ENCODE measurements around the gene HIVEP1. TPM values are rescaled to one million over a fixed set of nuclear protein-coding genes. Genes with fewer than 3 reads are reported as not detected.
A peak's percentile ranks its signal among the peaks of the same experiment; 100 is the strongest.

Gene HIVEP1
- total RNA-seq, 6 donors from 2014 or later = 22.9 to 48.5 (median 30.4) TPM

DNA sequence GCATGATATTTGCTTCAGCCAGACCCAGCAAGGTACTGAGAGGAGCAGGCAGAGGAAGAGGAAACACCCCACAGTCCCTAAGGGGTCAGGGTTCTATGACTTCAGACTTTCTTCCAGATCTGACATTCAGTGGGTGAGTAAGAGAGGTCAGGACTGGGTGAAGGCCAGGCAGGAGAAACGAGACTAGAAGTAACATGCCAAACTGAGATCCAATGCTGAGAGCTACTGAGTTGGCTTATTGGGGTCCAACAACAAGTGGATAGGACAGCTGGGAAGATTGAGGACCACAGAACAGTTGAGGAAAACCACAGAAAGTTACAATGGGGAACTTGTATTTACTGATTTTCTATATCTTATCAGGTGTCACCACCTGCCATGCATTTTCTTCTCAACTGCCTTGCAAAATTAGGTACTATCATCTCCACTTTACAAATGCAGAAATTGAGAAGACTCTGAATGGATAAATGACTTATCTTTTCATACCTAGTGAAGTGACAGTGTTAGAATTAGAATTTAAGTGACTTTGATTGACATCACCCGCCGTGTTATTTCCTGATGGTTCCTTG, 43.8 kb upstream of the HIVEP1 start:
- Histone ChIP-seq H3K9me3 (no peaks in the 10 kb centered on the region), H3K4me1 (peaks cover 0 to 7% (median 5%) of the 10 kb centered on the region in 4 donors), H3K36me3 (no peaks in the 10 kb centered on the region), H3K4me3 (no peak overlapping the region), H3K27ac (no peak overlapping the region), H3K27me3 (no peaks in the 10 kb centered on the region)
- no peak for DNase-seq
- ATAC-seq (ENCODE audit: low FRiP score in 2 of 2) = peak in 1 of 2 donors; percentile 59
- no peak for TF ChIP-seq POLR2A (IDR thresholded peaks at IDR 0.05)
- TF ChIP-seq, protein P1, sequence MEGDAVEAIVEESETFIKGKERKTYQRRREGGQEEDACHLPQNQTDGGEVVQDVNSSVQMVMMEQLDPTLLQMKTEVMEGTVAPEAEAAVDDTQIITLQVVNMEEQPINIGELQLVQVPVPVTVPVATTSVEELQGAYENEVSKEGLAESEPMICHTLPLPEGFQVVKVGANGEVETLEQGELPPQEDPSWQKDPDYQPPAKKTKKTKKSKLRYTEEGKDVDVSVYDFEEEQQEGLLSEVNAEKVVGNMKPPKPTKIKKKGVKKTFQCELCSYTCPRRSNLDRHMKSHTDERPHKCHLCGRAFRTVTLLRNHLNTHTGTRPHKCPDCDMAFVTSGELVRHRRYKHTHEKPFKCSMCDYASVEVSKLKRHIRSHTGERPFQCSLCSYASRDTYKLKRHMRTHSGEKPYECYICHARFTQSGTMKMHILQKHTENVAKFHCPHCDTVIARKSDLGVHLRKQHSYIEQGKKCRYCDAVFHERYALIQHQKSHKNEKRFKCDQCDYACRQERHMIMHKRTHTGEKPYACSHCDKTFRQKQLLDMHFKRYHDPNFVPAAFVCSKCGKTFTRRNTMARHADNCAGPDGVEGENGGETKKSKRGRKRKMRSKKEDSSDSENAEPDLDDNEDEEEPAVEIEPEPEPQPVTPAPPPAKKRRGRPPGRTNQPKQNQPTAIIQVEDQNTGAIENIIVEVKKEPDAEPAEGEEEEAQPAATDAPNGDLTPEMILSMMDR (IDR thresholded peaks at IDR 0.05) = no peak
- no peak for TF ChIP-seq EP300 (IDR thresholded peaks at IDR 0.05)
- 76% methylated on average over 3 of the region's 3 CpGs for WGBS, 2 donors

DNA sequence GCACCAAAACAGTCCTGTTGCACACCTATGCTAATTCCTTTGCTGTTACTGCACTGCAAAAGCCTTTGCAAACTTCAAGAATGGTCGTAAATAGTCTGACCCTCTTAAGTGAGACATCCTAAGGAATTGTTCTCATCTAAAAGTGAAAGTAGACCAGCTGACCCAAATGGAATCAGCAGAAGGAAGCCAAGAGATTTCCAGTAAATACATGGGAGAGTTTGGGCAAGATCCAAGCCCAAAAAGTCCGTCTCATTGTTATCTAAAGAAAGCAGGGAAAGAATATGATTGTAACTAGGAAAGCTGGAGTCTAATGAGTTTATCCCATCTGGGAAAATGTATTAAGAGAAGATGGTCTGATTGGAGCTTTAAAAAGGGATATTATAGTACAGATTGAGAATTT, 43.0 kb upstream of the HIVEP1 start:
- Histone ChIP-seq H3K4me1 (peaks cover 0 to 7% (median 5%) of the 10 kb centered on the region in 4 donors), H3K36me3 (no peaks in the 10 kb centered on the region), H3K27me3 (no peaks in the 10 kb centered on the region), H3K4me3 (peak overlapping the region in 1 of 4 donors; percentile 17), H3K27ac (peak overlapping the region in 3 of 4 donors; percentile 3 to 36 (median 22)), H3K9me3 (no peaks in the 10 kb centered on the region)
- ATAC-seq (ENCODE audit: low FRiP score in 2 of 2) (peak in 1 of 2 donors; percentile 47), DNase-seq (no peak)
- WGBS, 2 donors = 37 to 38% methylated on average over 2 of the region's 2 CpGs
- TF ChIP-seq, protein P1 (IDR thresholded peaks at IDR 0.05) = no peak
- TF ChIP-seq EP300 (IDR thresholded peaks at IDR 0.05) = no peak
- no peak for TF ChIP-seq POLR2AphosphoS5 (IDR thresholded peaks at IDR 0.05)
- no peak for TF ChIP-seq POLR2A (IDR thresholded peaks at IDR 0.05)

DNA sequence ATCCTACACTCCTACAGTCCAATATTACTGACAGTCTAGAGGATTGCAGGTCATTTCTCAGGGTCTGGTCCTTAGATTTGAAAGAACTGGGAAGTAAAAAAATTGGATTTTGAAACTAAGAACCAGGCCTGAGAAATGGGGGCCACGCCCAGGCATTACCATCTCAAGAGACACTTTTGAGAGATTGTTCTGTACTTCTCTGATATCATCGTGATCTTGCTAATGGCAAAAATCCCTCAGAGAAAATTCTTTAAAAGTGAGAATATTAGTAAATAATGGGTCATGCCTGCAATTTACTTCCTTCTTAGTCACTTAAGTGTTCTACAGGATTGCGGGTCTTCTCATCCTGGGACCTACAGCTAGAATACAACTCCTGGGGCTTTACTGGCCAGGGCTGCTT, 42.0 kb upstream of the HIVEP1 start:
- no peak for DNase-seq
- Histone ChIP-seq H3K4me3 (no peak overlapping the region), H3K4me1 (peaks cover 0 to 7% (median 5%) of the 10 kb centered on the region in 4 donors), H3K27me3 (no peaks in the 10 kb centered on the region), H3K36me3 (no peaks in the 10 kb centered on the region), H3K9me3 (no peaks in the 10 kb centered on the region), H3K27ac (no peak overlapping the region)
- TF ChIP-seq, protein P1 (IDR thresholded peaks at IDR 0.05) = no peak
- TF ChIP-seq EP300 (IDR thresholded peaks at IDR 0.05) (no peak), POLR2A (IDR thresholded peaks at IDR 0.05) (no peak), POLR2AphosphoS5 (IDR thresholded peaks at IDR 0.05) (no peak)
- ATAC-seq (ENCODE audit: low FRiP score in 2 of 2) = peak in 1 of 2 donors; percentile 78
- WGBS, 2 donors = 87 to 90% methylated on average over 3 of the region's 3 CpGs

DNA sequence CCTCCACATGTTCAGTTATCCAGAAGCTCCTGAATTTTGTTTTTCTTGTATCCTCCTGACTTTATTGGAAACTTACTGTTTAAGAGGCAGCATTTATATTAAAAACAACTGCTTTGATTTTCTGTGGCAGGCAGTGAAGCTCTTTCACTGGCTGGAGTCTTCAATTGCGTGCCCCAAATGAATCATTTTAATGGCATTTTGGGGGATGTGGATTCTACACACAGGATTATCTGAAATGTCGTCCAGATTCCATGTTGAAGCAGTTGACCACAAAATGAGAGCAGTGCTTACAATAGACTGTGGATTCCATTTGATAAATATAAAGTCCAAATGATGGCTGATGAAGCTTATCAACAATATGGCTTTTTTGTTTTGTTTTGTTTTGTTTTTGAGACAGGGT, 41.0 kb upstream of the HIVEP1 start:
- Histone ChIP-seq H3K27me3 (no peaks in the 10 kb centered on the region), H3K27ac (no peak overlapping the region), H3K36me3 (no peaks in the 10 kb centered on the region), H3K4me3 (no peak overlapping the region), H3K4me1 (peaks cover 0 to 9% (median 6%) of the 10 kb centered on the region in 4 donors), H3K9me3 (no peaks in the 10 kb centered on the region)
- ATAC-seq (ENCODE audit: low FRiP score in 2 of 2) (no peak), DNase-seq (no peak)
- 62 to 83% methylated on average over 2 of the region's 2 CpGs for WGBS, 2 donors
- TF ChIP-seq, protein P1 (IDR thresholded peaks at IDR 0.05) = no peak
- no peak for TF ChIP-seq EP300 (IDR thresholded peaks at IDR 0.05)
- no peak for TF ChIP-seq POLR2A (IDR thresholded peaks at IDR 0.05)
- no peak for TF ChIP-seq POLR2AphosphoS5 (IDR thresholded peaks at IDR 0.05)

DNA sequence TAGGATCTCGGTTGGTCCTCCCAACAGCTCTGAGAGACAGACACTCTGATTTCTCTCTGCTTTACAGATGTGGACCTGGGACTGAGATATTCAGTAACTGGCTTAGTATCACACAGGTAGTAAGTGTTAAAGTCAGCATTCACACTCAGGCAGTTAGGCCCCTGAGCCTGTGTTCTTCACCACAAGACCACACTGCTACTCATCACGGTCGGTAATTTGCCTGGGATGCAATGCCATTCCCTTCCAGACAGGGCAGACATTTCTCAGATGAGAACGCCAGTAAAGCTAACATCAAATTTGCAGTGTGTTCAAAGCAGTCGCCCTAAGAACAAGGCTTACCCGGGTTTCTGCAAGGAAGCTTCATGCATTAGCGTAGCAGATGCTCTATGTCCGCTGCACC, 39.8 kb upstream of the HIVEP1 start:
- Histone ChIP-seq H3K9me3 (no peaks in the 10 kb centered on the region), H3K4me3 (no peak overlapping the region), H3K36me3 (no peaks in the 10 kb centered on the region), H3K27ac (no peak overlapping the region), H3K27me3 (no peaks in the 10 kb centered on the region), H3K4me1 (peaks cover 0 to 9% (median 6%) of the 10 kb centered on the region in 4 donors)
- DNase-seq (no peak), ATAC-seq (ENCODE audit: low FRiP score in 2 of 2) (no peak)
- WGBS, 2 donors = 91 to 95% methylated on average over 8 of the region's 8 CpGs
- no peak for TF ChIP-seq POLR2AphosphoS5 (IDR thresholded peaks at IDR 0.05)

Measured in upper lobe of left lung (tissue), 6 donors.